Stimulated activated naive CD8-positive, alpha-beta T cell treated with anti-CD3 and anti-CD28 coated beads, Interleukin-15, amount 100 ng/mL, for 72 hours (primary cell): Measurements from ENCODE around the gene TRIM72.
"Not testable (repeated sequence)": the region's sequence is repeated elsewhere in the genome, so short reads cannot be mapped to it uniquely, and the experiment has no call there.

ENCODE experiments used
- ATAC-seq: fragments of 150-1000 bp; cut with Tn5 transposase; 2 replicates; pipeline ENCODE4 v1.10.0; 2021; ENCODE audit warnings: mild to moderate bottlenecking, moderate library complexity
- DNase-seq, 2 donors: peaks; one replicate each; pipeline ENCODE4 v3.0.0; 2021 to 2022
- H3K27ac Mint-ChIP-seq, 2 donors: one replicate each; pipeline ENCODE4 v1.8.0; 2022; ENCODE audit warnings: mild to moderate bottlenecking in 2 of 2, mixed read lengths in 2 of 2, moderate library complexity in 2 of 2
- H3K27me3 Mint-ChIP-seq: one replicate; pipeline ENCODE4 v1.8.0; 2022; ENCODE audit warnings: mixed read lengths
- H3K4me1 Mint-ChIP-seq: one replicate; pipeline ENCODE4 v1.8.0; 2022; ENCODE audit warnings: mild to moderate bottlenecking, mixed read lengths
- H3K4me3 Mint-ChIP-seq, 2 donors: one replicate each; pipeline ENCODE4 v1.8.0; 2022; ENCODE audit warnings: mild to moderate bottlenecking in 2 of 2, mixed read lengths in 2 of 2, moderate library complexity in 1 of 2
- H3K9me3 Mint-ChIP-seq, 2 donors: one replicate each; pipeline ENCODE4 v1.8.0; 2022; ENCODE audit warnings: mixed read lengths in 2 of 2

TRIM72 gene

GRCh38 chr16:31199430-31200041, 14.4 kb upstream of the TRIM72 start:
- peak overlapping the region; percentile 6 to 15 for H3K27ac Mint-ChIP-seq
- H3K9me3 Mint-ChIP-seq, result no peaks in the 10 kb centered on the region
- no peak overlapping the region for H3K4me3 Mint-ChIP-seq
- H3K27me3 Mint-ChIP-seq, result no peaks in the 10 kb centered on the region
- ATAC-seq, result no peak
- DNase-seq, result no peak
- H3K4me1 Mint-ChIP-seq, result peaks cover 67% of the 10 kb centered on the region

GRCh38 chr16:31200111-31200510, 13.8 kb upstream of the TRIM72 start:
- H3K4me1 Mint-ChIP-seq, result peaks cover 63% of the 10 kb centered on the region
- H3K4me3 Mint-ChIP-seq, result not testable (repeated sequence)

GRCh38 chr16:31200821-31201568, 12.9 kb upstream of the TRIM72 start:
- peaks cover 60% of the 10 kb centered on the region for H3K4me1 Mint-ChIP-seq
- H3K4me3 Mint-ChIP-seq, result peak overlapping the region; percentile 86 to 92
- H3K27ac Mint-ChIP-seq, result peak overlapping the region; percentile 36 to 94
- peaks cover 0 to 8% of the 10 kb centered on the region in 2 donors for H3K9me3 Mint-ChIP-seq
- DNase-seq (peak in 1 of 2 donors; percentile 57), ATAC-seq (peak; percentile 65)
- no peaks in the 10 kb centered on the region for H3K27me3 Mint-ChIP-seq

More at GRCh38 chr16:31200111-31200510, 13.8 kb upstream of the TRIM72 start:
- ATAC-seq, DNase-seq, H3K9me3 Mint-ChIP-seq, H3K27me3 Mint-ChIP-seq: not testable (repeated sequence)
- H3K27ac Mint-ChIP-seq, result peak overlapping the region; percentile 6 to 69

GRCh38 chr16:31201582-31202413, 12.1 kb upstream of the TRIM72 start:
- ATAC-seq (peak; percentile 74), DNase-seq (peak; percentile 54 to 62)
- Mint-ChIP-seq H3K9me3 (peaks cover 0 to 8% of the 10 kb centered on the region in 2 donors), H3K4me3 (peak overlapping the region; percentile 86 to 92), H3K4me1 (peaks cover 55% of the 10 kb centered on the region), H3K27ac (peak overlapping the region in 1 of 2 donors; percentile 95), H3K27me3 (peaks cover 5% of the 10 kb centered on the region)

- Mint-ChIP-seq H3K9me3 (peaks cover 0 to 8% of the 10 kb centered on the region in 2 donors), H3K4me1 (peaks cover 54% of the 10 kb centered on the region), H3K27me3 (peaks cover 5% of the 10 kb centered on the region), H3K27ac (peak within 1 kb of the TSS; percentile 49 to 95), H3K4me3 (peak within 1 kb of the TSS; percentile 86 to 92)
- ATAC-seq, result peak; percentile 28
- DNase-seq, result peak; percentile 43 to 45
Measured at GRCh38 chr16:31202414-31203375, 11.2 kb upstream of the TRIM72 start, which contains the start of gene PYCARD. Gene PYCARD, minus strand, starts transcription at chr16:31202760. Its CDS starts 70 bp downstream, at chr16:31202690.

GRCh38 chr16:31204871-31205666, 8.8 kb upstream of the TRIM72 start:
- DNase-seq (no peak), ATAC-seq (no peak)
- Mint-ChIP-seq H3K9me3 (peaks cover 0 to 8% of the 10 kb centered on the region in 2 donors), H3K27ac (no peak overlapping the region), H3K4me3 (no peak overlapping the region), H3K4me1 (peaks cover 32% of the 10 kb centered on the region), H3K27me3 (peaks cover 5% of the 10 kb centered on the region)

GRCh38 chr16:31206776-31207175, 7.1 kb upstream of the TRIM72 start:
- Mint-ChIP-seq H3K27me3 (peaks cover 5% of the 10 kb centered on the region), H3K4me1 (peaks cover 22% of the 10 kb centered on the region), H3K9me3 (peaks cover 0 to 8% of the 10 kb centered on the region in 2 donors), H3K4me3 (no peak overlapping the region), H3K27ac (no peak overlapping the region)
- DNase-seq (no peak), ATAC-seq (no peak)

- peaks cover 55% of the 10 kb centered on the region for H3K27me3 Mint-ChIP-seq
- no peak overlapping the region for H3K27ac Mint-ChIP-seq
- H3K4me3 Mint-ChIP-seq, result no peak overlapping the region
- no peaks in the 10 kb centered on the region for H3K9me3 Mint-ChIP-seq
- no peak for DNase-seq
- peaks cover 30% of the 10 kb centered on the region for H3K4me1 Mint-ChIP-seq
- no peak for ATAC-seq
Measured at GRCh38 chr16:31213342-31213741, 577 bp upstream of the TRIM72 start.

- H3K9me3 Mint-ChIP-seq, result no peaks in the 10 kb centered on the region
- peak overlapping the region; percentile 71 to 85 for H3K4me3 Mint-ChIP-seq
- peaks cover 30% of the 10 kb centered on the region for H3K4me1 Mint-ChIP-seq
- no peak for DNase-seq
- ATAC-seq, result peak; percentile 35
- peaks cover 66% of the 10 kb centered on the region for H3K27me3 Mint-ChIP-seq
- no peak overlapping the region for H3K27ac Mint-ChIP-seq
Measured at GRCh38 chr16:31214708-31215286, 878 bp downstream of the TRIM72 start.

- peak overlapping the region; percentile 71 to 85 for H3K4me3 Mint-ChIP-seq
- no peak overlapping the region for H3K27ac Mint-ChIP-seq
- H3K27me3 Mint-ChIP-seq, result peaks cover 69% of the 10 kb centered on the region
- peaks cover 30% of the 10 kb centered on the region for H3K4me1 Mint-ChIP-seq
- DNase-seq (no peak), ATAC-seq (peak; percentile 73)
- no peaks in the 10 kb centered on the region for H3K9me3 Mint-ChIP-seq
Measured at GRCh38 chr16:31215287-31216162, 1.6 kb downstream of the TRIM72 start.

GRCh38 chr16:31216422-31217135, 2.7 kb downstream of the TRIM72 start, which contains the start of gene PYDC1:
Gene PYDC1, minus strand, starts transcription at chr16:31217135. Its CDS starts 107 bp downstream, at chr16:31217028.
- no peak within 1 kb of the TSS for H3K27ac Mint-ChIP-seq
- peaks cover 80% of the 10 kb centered on the region for H3K27me3 Mint-ChIP-seq
- no peaks in the 10 kb centered on the region for H3K9me3 Mint-ChIP-seq
- H3K4me1 Mint-ChIP-seq, result peaks cover 26% of the 10 kb centered on the region
- ATAC-seq (peak; percentile 22), DNase-seq (no peak)
- peak within 1 kb of the TSS; percentile 71 to 85 for H3K4me3 Mint-ChIP-seq

- Mint-ChIP-seq H3K27ac (no peak overlapping the region), H3K9me3 (no peaks in the 10 kb centered on the region), H3K27me3 (peaks cover 85% of the 10 kb centered on the region), H3K4me1 (peaks cover 22% of the 10 kb centered on the region), H3K4me3 (peak overlapping the region; percentile 70 to 85)
- no peak for ATAC-seq
- DNase-seq, result no peak
Measured at GRCh38 chr16:31217136-31217530, 3.2 kb downstream of the TRIM72 start.
